ENCODE measurements around the gene PPP1R13B.
A peak's percentile ranks its signal among the peaks of the same experiment; 100 is the strongest.

Gene PPP1R13B

DNA sequence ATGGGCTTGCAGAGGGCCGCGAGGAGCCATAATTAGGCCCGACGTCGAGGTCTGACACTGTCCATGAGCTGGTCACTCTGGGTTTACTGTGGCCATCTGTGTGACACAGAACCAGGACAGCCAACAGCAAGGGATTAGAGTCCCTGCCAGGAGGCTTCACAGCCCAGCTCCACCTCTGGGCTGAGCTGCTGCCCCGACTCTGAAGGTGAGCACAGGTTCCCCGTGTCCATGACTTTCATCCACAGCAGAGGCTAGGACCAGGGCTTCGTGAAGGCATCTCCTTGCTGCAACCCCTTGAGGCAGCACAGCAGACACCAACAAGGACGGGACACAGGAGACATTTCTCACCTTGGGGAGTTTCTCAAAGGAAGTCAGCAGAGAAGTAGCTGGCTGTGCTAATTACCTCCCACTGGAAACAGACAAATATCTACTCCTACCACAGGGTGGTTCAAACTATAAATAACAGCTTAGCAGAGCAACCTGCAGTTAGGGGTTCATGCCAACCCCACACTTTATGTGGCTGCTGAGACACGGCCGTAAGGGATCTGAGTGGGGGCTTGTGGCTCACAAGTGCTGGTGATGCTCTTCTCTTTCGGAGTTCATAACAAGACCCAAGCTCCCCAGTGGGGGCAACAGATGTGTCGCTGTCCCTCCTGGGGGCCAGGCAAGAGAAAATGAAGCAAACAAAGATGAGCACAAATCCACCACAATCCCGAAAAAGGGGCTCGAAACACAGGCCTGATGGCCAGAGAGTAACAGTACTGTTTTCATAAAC, 102.6 kb downstream of the PPP1R13B start:
- intact Hi-C loops (cut with DNase I; ENCODE audit: low total_unique reads), result no loop called here
- TF ChIP-seq, protein P1, sequence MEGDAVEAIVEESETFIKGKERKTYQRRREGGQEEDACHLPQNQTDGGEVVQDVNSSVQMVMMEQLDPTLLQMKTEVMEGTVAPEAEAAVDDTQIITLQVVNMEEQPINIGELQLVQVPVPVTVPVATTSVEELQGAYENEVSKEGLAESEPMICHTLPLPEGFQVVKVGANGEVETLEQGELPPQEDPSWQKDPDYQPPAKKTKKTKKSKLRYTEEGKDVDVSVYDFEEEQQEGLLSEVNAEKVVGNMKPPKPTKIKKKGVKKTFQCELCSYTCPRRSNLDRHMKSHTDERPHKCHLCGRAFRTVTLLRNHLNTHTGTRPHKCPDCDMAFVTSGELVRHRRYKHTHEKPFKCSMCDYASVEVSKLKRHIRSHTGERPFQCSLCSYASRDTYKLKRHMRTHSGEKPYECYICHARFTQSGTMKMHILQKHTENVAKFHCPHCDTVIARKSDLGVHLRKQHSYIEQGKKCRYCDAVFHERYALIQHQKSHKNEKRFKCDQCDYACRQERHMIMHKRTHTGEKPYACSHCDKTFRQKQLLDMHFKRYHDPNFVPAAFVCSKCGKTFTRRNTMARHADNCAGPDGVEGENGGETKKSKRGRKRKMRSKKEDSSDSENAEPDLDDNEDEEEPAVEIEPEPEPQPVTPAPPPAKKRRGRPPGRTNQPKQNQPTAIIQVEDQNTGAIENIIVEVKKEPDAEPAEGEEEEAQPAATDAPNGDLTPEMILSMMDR (IDR thresholded peaks at IDR 0.05), result no peak

DNA sequence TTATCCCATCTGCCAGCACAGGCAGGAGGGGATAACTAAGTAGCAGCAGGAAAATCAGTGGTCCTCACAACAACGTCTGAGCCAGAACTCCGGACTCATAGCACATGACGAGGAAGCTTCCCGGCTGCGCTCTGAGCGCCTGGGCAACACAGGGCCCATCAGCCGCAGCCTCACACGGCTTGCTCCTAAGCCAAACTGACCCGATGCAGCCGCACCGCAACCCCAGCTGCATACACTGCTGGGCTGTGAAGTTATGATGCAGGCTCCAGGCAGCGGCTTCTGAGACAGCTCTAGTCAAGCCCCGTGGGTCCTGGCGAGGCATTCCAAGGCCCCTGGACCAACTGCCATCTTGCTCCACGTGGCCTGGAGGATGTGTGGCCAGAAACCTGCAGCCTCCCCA, 103.7 kb downstream of the PPP1R13B start:
- DNase-seq, result no peak
- H3K9me3 ChIP-seq, result no peaks in the 10 kb centered on the region
- no peak overlapping the region for H3K27ac ChIP-seq
- TF ChIP-seq, protein P1 (IDR thresholded peaks at IDR 0.05), result no peak
- no peaks in the 10 kb centered on the region for H3K27me3 ChIP-seq
- H3K36me3 ChIP-seq, result peaks cover 0 to 77% (median 17%) of the 10 kb centered on the region in 3 donors
- intact Hi-C loops (cut with DNase I; ENCODE audit: low total_unique reads), result no loop called here
- no peak overlapping the region for H3K4me3 ChIP-seq
- peaks cover 0 to 7% (median 0%) of the 10 kb centered on the region in 4 donors for H3K4me1 ChIP-seq

More for the DNA sequence above, 102.6 kb downstream of the PPP1R13B start:
- Histone ChIP-seq H3K27me3 (no peaks in the 10 kb centered on the region), H3K27ac (no peak overlapping the region), H3K4me3 (no peak overlapping the region), H3K4me1 (no peaks in the 10 kb centered on the region), H3K36me3 (peaks cover 7 to 78% (median 9%) of the 10 kb centered on the region in 3 donors), H3K9me3 (no peaks in the 10 kb centered on the region)
- DNase-seq, result no peak

- intact Hi-C loops (cut with DNase I; ENCODE audit: low total_unique reads), result no loop called here
- TF ChIP-seq, protein P1 (IDR thresholded peaks at IDR 0.05), result no peak
These were observed 104.7 kb downstream of the PPP1R13B start for GRCh38 chr14:103742499-103743255.

GRCh38 chr14:103741876-103742275, 105.5 kb downstream of the PPP1R13B start:
- no peaks in the 10 kb centered on the region for H3K9me3 ChIP-seq
- TF ChIP-seq, protein P1 (IDR thresholded peaks at IDR 0.05), result no peak
- DNase-seq, result peak in 1 of 2 donors; percentile 61
- no peak overlapping the region for H3K4me3 ChIP-seq
- no peak overlapping the region for H3K27ac ChIP-seq
- H3K4me1 ChIP-seq, result peaks cover 0 to 15% (median 9%) of the 10 kb centered on the region in 4 donors
- peaks cover 0 to 74% (median 24%) of the 10 kb centered on the region in 3 donors for H3K36me3 ChIP-seq
- intact Hi-C loops (cut with DNase I; ENCODE audit: low total_unique reads), result no loop called here
- no peaks in the 10 kb centered on the region for H3K27me3 ChIP-seq

More at GRCh38 chr14:103742499-103743255, 104.7 kb downstream of the PPP1R13B start:
- Histone ChIP-seq H3K27ac (no peak overlapping the region), H3K36me3 (peaks cover 0 to 77% (median 24%) of the 10 kb centered on the region in 3 donors), H3K4me3 (no peak overlapping the region), H3K9me3 (no peaks in the 10 kb centered on the region), H3K27me3 (no peaks in the 10 kb centered on the region), H3K4me1 (peaks cover 0 to 7% (median 3%) of the 10 kb centered on the region in 4 donors)
- DNase-seq, result peak in 1 of 2 donors; percentile 44

DNA sequence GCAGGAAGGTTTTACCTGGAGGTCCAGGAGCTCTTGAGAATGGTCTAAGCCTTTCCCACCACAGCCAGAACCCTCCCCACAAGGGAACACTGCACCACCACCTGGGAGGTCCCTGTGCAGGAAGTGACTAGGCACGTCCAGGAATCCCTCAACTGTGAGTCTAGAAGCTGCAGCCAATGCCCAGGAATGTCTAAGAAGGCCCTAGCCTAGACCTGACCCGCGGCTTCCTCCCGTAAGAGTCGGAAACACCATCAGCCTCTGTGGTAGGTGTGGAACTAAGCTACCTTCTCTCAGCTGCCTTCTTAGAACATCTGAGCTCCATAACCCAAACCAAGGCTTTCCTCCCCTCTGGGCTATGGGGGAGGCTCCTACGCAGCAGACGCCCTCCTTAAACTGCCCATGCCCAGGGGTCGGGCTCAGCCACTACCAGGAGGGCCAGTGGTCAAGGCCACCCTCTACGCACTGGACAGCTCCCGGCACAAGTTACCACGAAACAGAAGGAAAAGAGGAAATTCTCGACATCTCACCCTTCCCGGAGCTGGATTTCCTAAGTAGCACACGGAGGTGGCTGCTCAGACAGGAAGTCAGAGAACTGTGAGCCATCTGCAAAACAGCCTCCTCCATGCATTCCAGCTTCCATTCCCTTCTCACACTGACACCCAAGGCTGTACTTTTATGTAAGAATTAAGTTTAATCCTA, 106.2 kb downstream of the PPP1R13B start:
- Histone ChIP-seq H3K9me3 (no peaks in the 10 kb centered on the region), H3K27me3 (no peaks in the 10 kb centered on the region), H3K4me3 (no peak overlapping the region), H3K27ac (no peak overlapping the region), H3K36me3 (peaks cover 0 to 67% (median 24%) of the 10 kb centered on the region in 3 donors), H3K4me1 (peaks cover 0 to 23% (median 16%) of the 10 kb centered on the region in 4 donors)
- DNase-seq, result peak in 1 of 2 donors; percentile 44
- TF ChIP-seq, protein P1 (IDR thresholded peaks at IDR 0.05), result no peak
- intact Hi-C loops (cut with DNase I; ENCODE audit: low total_unique reads), result no loop called here

Data from tibial artery (tissue), 4 donors.